ENCODE measurements around the gene CLOCK.

Gene CLOCK

GRCh38 chr4:55488716-55489115 lies 58.0 kb downstream of the CLOCK start:
- no peaks in the 10 kb centered on the region for H3K27me3 ChIP-seq (ENCODE audit: insufficient read depth, low read length)
- H3K79me2 ChIP-seq (ENCODE audit: control insufficient read depth, insufficient read depth, low read length, unreplicated experiment): peaks cover 4% of the 10 kb centered on the region
- H3K4me3 ChIP-seq (ENCODE audit: low read depth, low read length): no peak overlapping the region
- peaks cover 33% of the 10 kb centered on the region for H3K36me3 ChIP-seq (ENCODE audit: insufficient read depth, low read length)
- H3K4me1 ChIP-seq (ENCODE audit: control insufficient read depth, insufficient read depth, low read length, unreplicated experiment): peaks cover 10% of the 10 kb centered on the region
- no peak overlapping the region for H3K27ac ChIP-seq (ENCODE audit: low read depth, low read length)
- no peak overlapping the region for H2AFZ ChIP-seq (ENCODE audit: low read length, unreplicated experiment)

- no peak overlapping the region for H2AFZ ChIP-seq (ENCODE audit: low read length, unreplicated experiment)
- peaks cover 32% of the 10 kb centered on the region for H3K36me3 ChIP-seq (ENCODE audit: insufficient read depth, low read length)
- H3K79me2 ChIP-seq (ENCODE audit: control insufficient read depth, insufficient read depth, low read length, unreplicated experiment): peaks cover 2% of the 10 kb centered on the region
- no peaks in the 10 kb centered on the region for H3K4me1 ChIP-seq (ENCODE audit: control insufficient read depth, insufficient read depth, low read length, unreplicated experiment)
- no peak overlapping the region for H3K4me3 ChIP-seq (ENCODE audit: low read depth, low read length)
- no peaks in the 10 kb centered on the region for H3K27me3 ChIP-seq (ENCODE audit: insufficient read depth, low read length)
- H3K27ac ChIP-seq (ENCODE audit: low read depth, low read length): no peak overlapping the region
These were observed 60.9 kb downstream of the CLOCK start for GRCh38 chr4:55485821-55486220.

- no peak overlapping the region for H2AFZ ChIP-seq (ENCODE audit: low read length, unreplicated experiment)
- H3K36me3 ChIP-seq (ENCODE audit: insufficient read depth, low read length): peaks cover 16% of the 10 kb centered on the region
- H3K4me1 ChIP-seq (ENCODE audit: control insufficient read depth, insufficient read depth, low read length, unreplicated experiment): peaks cover 7% of the 10 kb centered on the region
- H3K4me3 ChIP-seq (ENCODE audit: low read depth, low read length): no peak overlapping the region
- no peaks in the 10 kb centered on the region for H3K79me2 ChIP-seq (ENCODE audit: control insufficient read depth, insufficient read depth, low read length, unreplicated experiment)
- no peak overlapping the region for H3K27ac ChIP-seq (ENCODE audit: low read depth, low read length)
- H3K27me3 ChIP-seq (ENCODE audit: insufficient read depth, low read length): no peaks in the 10 kb centered on the region
These were observed 63.4 kb downstream of the CLOCK start for GRCh38 chr4:55483315-55483714.

- no peak overlapping the region; the same call in 1 of the 2 replicates for H3K4me3 ChIP-seq (ENCODE audit: low read depth, low read length)
- H3K79me2 ChIP-seq (ENCODE audit: control insufficient read depth, insufficient read depth, low read length, unreplicated experiment): no peaks in the 10 kb centered on the region
- H3K27ac ChIP-seq (ENCODE audit: low read depth, low read length): peak overlapping the region; percentile 72
- H2AFZ ChIP-seq (ENCODE audit: low read length, unreplicated experiment): no peak overlapping the region
- H3K4me1 ChIP-seq (ENCODE audit: control insufficient read depth, insufficient read depth, low read length, unreplicated experiment): peaks cover 25% of the 10 kb centered on the region
- peaks cover 22% of the 10 kb centered on the region for H3K36me3 ChIP-seq (ENCODE audit: insufficient read depth, low read length)
- no peaks in the 10 kb centered on the region for H3K27me3 ChIP-seq (ENCODE audit: insufficient read depth, low read length)
These were observed 71.1 kb downstream of the CLOCK start for GRCh38 chr4:55475394-55476243.

GRCh38 chr4:55469979-55470378 lies 76.7 kb downstream of the CLOCK start:
- Histone ChIP-seq H3K36me3 (ENCODE audit: insufficient read depth, low read length) (peaks cover 38% of the 10 kb centered on the region), H3K27ac (ENCODE audit: low read depth, low read length) (no peak overlapping the region)

GRCh38 chr4:55468724-55469123 lies 78.0 kb downstream of the CLOCK start:
- no peak overlapping the region for H2AFZ ChIP-seq (ENCODE audit: low read length, unreplicated experiment)
- no peak overlapping the region for H3K27ac ChIP-seq (ENCODE audit: low read depth, low read length)
- no peaks in the 10 kb centered on the region for H3K79me2 ChIP-seq (ENCODE audit: control insufficient read depth, insufficient read depth, low read length, unreplicated experiment)
- peaks cover 28% of the 10 kb centered on the region for H3K36me3 ChIP-seq (ENCODE audit: insufficient read depth, low read length)
- H3K27me3 ChIP-seq (ENCODE audit: insufficient read depth, low read length): no peaks in the 10 kb centered on the region
- peaks cover 3% of the 10 kb centered on the region for H3K4me1 ChIP-seq (ENCODE audit: control insufficient read depth, insufficient read depth, low read length, unreplicated experiment)
- no peak overlapping the region for H3K4me3 ChIP-seq (ENCODE audit: low read depth, low read length)

More at GRCh38 chr4:55469979-55470378, 76.7 kb downstream of the CLOCK start:
- H3K27me3 ChIP-seq (ENCODE audit: insufficient read depth, low read length): no peaks in the 10 kb centered on the region
- no peak overlapping the region for H3K4me3 ChIP-seq (ENCODE audit: low read depth, low read length)
- H3K4me1 ChIP-seq (ENCODE audit: control insufficient read depth, insufficient read depth, low read length, unreplicated experiment): peaks cover 5% of the 10 kb centered on the region
- no peak overlapping the region for H2AFZ ChIP-seq (ENCODE audit: low read length, unreplicated experiment)
- no peaks in the 10 kb centered on the region for H3K79me2 ChIP-seq (ENCODE audit: control insufficient read depth, insufficient read depth, low read length, unreplicated experiment)

- Histone ChIP-seq H3K79me2 (ENCODE audit: control insufficient read depth, insufficient read depth, low read length, unreplicated experiment) (no peaks in the 10 kb centered on the region), H3K4me3 (ENCODE audit: low read depth, low read length) (no peak overlapping the region), H3K36me3 (ENCODE audit: insufficient read depth, low read length) (peaks cover 25% of the 10 kb centered on the region), H2AFZ (ENCODE audit: low read length, unreplicated experiment) (no peak overlapping the region), H3K27me3 (ENCODE audit: insufficient read depth, low read length) (no peaks in the 10 kb centered on the region), H3K27ac (ENCODE audit: low read depth, low read length) (no peak overlapping the region), H3K4me1 (ENCODE audit: control insufficient read depth, insufficient read depth, low read length, unreplicated experiment) (peaks cover 3% of the 10 kb centered on the region)
These were observed 80.7 kb downstream of the CLOCK start for GRCh38 chr4:55466001-55466400.

GRCh38 chr4:55458611-55459010 lies 88.1 kb downstream of the CLOCK start:
- no peaks in the 10 kb centered on the region for H3K79me2 ChIP-seq (ENCODE audit: control insufficient read depth, insufficient read depth, low read length, unreplicated experiment)
- peaks cover 16% of the 10 kb centered on the region for H3K4me1 ChIP-seq (ENCODE audit: control insufficient read depth, insufficient read depth, low read length, unreplicated experiment)
- H2AFZ ChIP-seq (ENCODE audit: low read length, unreplicated experiment): no peak overlapping the region
- peak overlapping the region; percentile 53 for H3K4me3 ChIP-seq (ENCODE audit: low read depth, low read length)
- H3K27ac ChIP-seq (ENCODE audit: low read depth, low read length): peak overlapping the region; percentile 72
- peaks cover 2% of the 10 kb centered on the region; the same call in 1 of the 2 replicates for H3K36me3 ChIP-seq (ENCODE audit: insufficient read depth, low read length)
- no peaks in the 10 kb centered on the region for H3K27me3 ChIP-seq (ENCODE audit: insufficient read depth, low read length)

GRCh38 chr4:55458164-55458563 lies 88.5 kb downstream of the CLOCK start:
- Histone ChIP-seq H3K36me3 (ENCODE audit: insufficient read depth, low read length) (no peaks in the 10 kb centered on the region; the same call in 1 of the 2 replicates), H3K27ac (ENCODE audit: low read depth, low read length) (peak overlapping the region; percentile 72), H2AFZ (ENCODE audit: low read length, unreplicated experiment) (no peak overlapping the region), H3K27me3 (ENCODE audit: insufficient read depth, low read length) (no peaks in the 10 kb centered on the region), H3K4me3 (ENCODE audit: low read depth, low read length) (peak overlapping the region; percentile 53), H3K4me1 (ENCODE audit: control insufficient read depth, insufficient read depth, low read length, unreplicated experiment) (peaks cover 16% of the 10 kb centered on the region), H3K79me2 (ENCODE audit: control insufficient read depth, insufficient read depth, low read length, unreplicated experiment) (no peaks in the 10 kb centered on the region)

- Histone ChIP-seq H3K36me3 (ENCODE audit: insufficient read depth, low read length) (peaks cover 7% of the 10 kb centered on the region), H3K79me2 (ENCODE audit: control insufficient read depth, insufficient read depth, low read length, unreplicated experiment) (no peaks in the 10 kb centered on the region), H3K27me3 (ENCODE audit: insufficient read depth, low read length) (no peaks in the 10 kb centered on the region), H3K4me1 (ENCODE audit: control insufficient read depth, insufficient read depth, low read length, unreplicated experiment) (peaks cover 8% of the 10 kb centered on the region), H3K4me3 (ENCODE audit: low read depth, low read length) (no peak overlapping the region), H2AFZ (ENCODE audit: low read length, unreplicated experiment) (no peak overlapping the region), H3K27ac (ENCODE audit: low read depth, low read length) (no peak overlapping the region)
These were observed 96.1 kb downstream of the CLOCK start for GRCh38 chr4:55450566-55450965.

- H3K4me1 ChIP-seq (ENCODE audit: control insufficient read depth, insufficient read depth, low read length, unreplicated experiment): peaks cover 8% of the 10 kb centered on the region
- no peak overlapping the region for H3K4me3 ChIP-seq (ENCODE audit: low read depth, low read length)
- H3K36me3 ChIP-seq (ENCODE audit: insufficient read depth, low read length): peaks cover 7% of the 10 kb centered on the region
- H2AFZ ChIP-seq (ENCODE audit: low read length, unreplicated experiment): no peak overlapping the region
- H3K27ac ChIP-seq (ENCODE audit: low read depth, low read length): no peak overlapping the region
- no peaks in the 10 kb centered on the region for H3K27me3 ChIP-seq (ENCODE audit: insufficient read depth, low read length)
- H3K79me2 ChIP-seq (ENCODE audit: control insufficient read depth, insufficient read depth, low read length, unreplicated experiment): no peaks in the 10 kb centered on the region
These were observed 98.9 kb downstream of the CLOCK start for GRCh38 chr4:55447831-55448230.
